Fibroblast of the aortic adventitia (primary cell): ENCODE results near the gene CASP10. TPM values are rescaled to one million over a fixed set of nuclear protein-coding genes. Genes with fewer than 3 reads are reported as not detected.

Experiments used
- DNase-seq: peaks from one replicate; pipeline ENCODE4 v3.0.0-alpha.2; 2010; ENCODE audit warnings: low read depth
- H3K4me3 ChIP-seq: 2 replicates; pipeline ENCODE4 v1.5.1; 2011; ENCODE audit warnings: low read depth, mild to moderate bottlenecking, control low read depth, low read length, moderate library complexity
- total RNA-seq: library from RNA; depleted of rRNA; stranded (reverse); fragments of >200 nt; gene quantifications from 2 replicates; pipeline ENCODE4 v1.2.3, GENCODE V29; 2012; ENCODE audit warnings: low replicate concordance
- TF ChIP-seq, protein P1 (sequence below): IDR thresholded peaks from 2 replicates; pipeline ENCODE4 v1.5.1; 2011; ENCODE audit warnings: mild to moderate bottlenecking, low read length, control low read depth, inconsistent platforms; ENCODE audit not compliant: insufficient read depth

CASP10 gene
- total RNA-seq, 1 donor = 9.1 TPM

DNA sequence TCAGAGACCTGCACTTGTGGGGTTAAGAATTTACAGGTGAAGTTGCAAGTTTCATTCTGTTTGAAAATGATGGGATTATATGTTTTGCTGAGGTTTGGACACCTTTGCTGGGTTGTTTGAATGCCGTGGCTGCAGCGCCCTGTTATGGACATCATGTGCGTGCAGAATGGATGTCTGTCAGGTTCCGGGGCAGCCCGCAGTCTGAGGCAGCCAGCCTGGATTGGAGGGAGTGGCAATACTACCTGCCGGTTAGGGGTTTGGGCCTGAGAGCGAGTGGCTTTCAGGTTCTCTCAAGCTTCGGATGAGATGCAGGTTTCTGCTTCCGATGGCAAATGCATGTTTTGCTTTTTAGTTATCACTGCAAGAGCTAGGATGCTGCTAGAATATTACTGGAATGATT is 78.5 kb downstream of the CASP10 start:
- DNase-seq = no peak
- TF ChIP-seq, protein P1, sequence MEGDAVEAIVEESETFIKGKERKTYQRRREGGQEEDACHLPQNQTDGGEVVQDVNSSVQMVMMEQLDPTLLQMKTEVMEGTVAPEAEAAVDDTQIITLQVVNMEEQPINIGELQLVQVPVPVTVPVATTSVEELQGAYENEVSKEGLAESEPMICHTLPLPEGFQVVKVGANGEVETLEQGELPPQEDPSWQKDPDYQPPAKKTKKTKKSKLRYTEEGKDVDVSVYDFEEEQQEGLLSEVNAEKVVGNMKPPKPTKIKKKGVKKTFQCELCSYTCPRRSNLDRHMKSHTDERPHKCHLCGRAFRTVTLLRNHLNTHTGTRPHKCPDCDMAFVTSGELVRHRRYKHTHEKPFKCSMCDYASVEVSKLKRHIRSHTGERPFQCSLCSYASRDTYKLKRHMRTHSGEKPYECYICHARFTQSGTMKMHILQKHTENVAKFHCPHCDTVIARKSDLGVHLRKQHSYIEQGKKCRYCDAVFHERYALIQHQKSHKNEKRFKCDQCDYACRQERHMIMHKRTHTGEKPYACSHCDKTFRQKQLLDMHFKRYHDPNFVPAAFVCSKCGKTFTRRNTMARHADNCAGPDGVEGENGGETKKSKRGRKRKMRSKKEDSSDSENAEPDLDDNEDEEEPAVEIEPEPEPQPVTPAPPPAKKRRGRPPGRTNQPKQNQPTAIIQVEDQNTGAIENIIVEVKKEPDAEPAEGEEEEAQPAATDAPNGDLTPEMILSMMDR = no peak
- H3K4me3 ChIP-seq = peak overlapping the region; percentile 26

DNA sequence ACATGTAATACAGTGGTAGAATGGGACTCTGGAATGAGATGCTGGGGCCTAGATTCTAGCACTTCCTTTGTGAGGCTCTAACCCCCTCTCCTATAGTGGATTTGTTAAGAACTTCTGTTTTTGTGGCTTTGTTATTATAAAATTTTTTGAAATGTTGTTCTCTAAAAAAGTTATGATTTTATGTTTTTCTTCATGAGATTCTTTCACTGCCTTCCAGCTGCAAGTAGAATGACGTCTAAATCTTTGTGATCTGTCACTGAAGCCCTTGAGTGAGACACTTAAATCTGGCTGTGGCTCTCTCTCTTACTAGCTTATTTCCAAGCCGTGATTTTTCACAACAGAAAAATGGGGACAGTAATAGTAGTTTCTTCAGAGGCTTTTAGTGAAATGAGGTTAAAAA is 79.0 kb downstream of the CASP10 start:
- peak overlapping the region; percentile 26 for H3K4me3 ChIP-seq
- DNase-seq = no peak
- TF ChIP-seq, protein P1 = no peak

DNA sequence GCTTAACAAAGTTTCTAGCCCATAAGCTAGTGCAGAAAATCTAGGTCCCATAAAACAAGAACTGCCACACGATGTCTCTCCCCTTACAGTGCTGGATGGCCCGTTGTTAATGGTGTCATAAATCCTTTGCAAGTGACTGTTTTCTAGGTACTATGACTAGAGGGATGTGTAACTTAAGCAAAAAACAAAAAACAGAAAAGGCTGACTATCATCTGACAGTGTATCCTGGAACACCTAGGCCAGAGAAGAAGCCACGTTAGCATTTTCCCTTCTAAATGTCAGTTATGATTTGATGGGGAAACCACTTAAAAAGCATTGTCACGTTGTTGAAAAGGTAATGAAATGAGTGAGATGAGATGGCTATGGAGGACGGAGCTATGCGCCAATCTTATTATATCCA is 79.8 kb downstream of the CASP10 start:
- TF ChIP-seq, protein P1 = no peak
- no peak overlapping the region for H3K4me3 ChIP-seq
- no peak for DNase-seq

DNA sequence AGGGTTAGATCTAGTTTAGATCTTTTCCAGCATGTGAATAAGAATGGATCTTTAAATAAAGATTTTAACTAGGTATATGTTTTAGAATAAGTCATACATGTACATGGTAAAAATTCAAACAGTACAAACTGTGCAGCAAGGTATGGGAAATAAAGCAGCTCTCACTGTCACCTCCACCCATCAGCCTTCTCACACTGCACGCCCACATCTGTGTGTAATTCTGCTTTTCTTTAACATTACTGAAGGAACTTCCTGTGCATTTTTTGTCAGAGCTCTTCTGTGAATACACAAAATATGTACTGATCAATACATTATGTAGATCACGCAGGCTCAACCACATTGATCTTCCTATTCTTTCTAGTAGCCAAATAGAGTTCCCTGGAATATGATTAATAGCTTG is 80.8 kb downstream of the CASP10 start:
- TF ChIP-seq, protein P1 = no peak
- H3K4me3 ChIP-seq = no peak overlapping the region
- DNase-seq = no peak

DNA sequence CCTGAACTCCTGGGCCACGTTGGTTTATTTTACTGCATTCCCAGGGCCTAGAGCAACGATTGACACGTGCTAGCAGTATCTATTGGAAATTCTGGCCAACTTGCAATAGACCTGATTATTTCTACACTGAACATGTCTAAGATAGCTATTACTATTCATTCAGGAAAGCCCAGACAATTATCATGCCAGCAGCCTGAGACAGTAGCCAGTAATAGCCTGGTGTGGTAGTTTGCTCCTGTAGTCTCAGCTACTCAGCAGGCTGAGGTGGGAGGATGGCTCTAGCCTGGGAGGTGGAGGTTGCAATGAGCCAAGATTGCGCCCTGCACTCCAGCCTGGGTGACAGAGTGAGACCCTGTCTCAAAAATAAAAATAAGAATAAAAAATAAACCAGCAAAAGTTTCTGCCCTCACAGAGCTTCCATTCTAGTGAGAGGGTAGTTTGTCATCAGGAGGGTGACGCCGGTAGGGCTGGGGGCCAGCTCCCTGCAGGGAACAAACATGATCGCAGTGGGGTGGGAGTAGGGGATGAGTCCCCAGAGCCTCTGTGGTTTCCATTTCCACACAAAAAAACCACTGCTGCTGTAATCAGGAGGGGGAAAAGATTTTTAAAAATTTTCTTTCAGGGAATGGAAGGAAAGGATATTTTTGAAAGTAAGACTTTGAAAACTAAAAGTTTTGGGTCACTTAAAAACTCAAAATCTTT is 81.7 kb downstream of the CASP10 start:
- no peak overlapping the region for H3K4me3 ChIP-seq
- no peak for DNase-seq
- TF ChIP-seq, protein P1 = no peak

DNA sequence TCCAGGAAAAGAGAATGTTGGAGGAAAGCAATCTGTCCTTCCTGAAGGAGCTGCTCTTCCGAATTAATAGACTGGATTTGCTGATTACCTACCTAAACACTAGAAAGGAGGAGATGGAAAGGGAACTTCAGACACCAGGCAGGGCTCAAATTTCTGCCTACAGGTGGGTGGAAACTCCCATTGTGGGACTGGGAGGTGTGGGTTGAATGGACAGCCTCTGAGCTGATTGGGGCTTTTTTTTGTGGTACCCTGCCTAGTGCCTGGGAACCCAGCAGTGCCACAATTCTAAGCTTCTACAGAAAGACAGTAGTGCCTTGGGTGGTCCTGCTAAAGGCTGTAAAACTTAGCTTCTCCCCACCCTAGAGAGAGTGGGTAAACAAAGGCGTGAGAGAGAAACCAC is 83.7 kb downstream of the CASP10 start:
- no peak overlapping the region for H3K4me3 ChIP-seq
- DNase-seq = no peak
- TF ChIP-seq, protein P1 = no peak
